Activated effector memory CD4-positive, alpha-beta T cell treated with Interleukin-2 at 50 U/mL for 16 hours (primary cell): ENCODE results near the gene TUT1.
"Not testable (repeated sequence)": the region's sequence is repeated elsewhere in the genome, so short reads cannot be mapped to it uniquely, and the experiment has no call there.

ENCODE experiments used
- DNase-seq: peaks from one replicate; pipeline ENCODE4 v3.0.0-alpha.2; 2020

Gene TUT1

DNA sequence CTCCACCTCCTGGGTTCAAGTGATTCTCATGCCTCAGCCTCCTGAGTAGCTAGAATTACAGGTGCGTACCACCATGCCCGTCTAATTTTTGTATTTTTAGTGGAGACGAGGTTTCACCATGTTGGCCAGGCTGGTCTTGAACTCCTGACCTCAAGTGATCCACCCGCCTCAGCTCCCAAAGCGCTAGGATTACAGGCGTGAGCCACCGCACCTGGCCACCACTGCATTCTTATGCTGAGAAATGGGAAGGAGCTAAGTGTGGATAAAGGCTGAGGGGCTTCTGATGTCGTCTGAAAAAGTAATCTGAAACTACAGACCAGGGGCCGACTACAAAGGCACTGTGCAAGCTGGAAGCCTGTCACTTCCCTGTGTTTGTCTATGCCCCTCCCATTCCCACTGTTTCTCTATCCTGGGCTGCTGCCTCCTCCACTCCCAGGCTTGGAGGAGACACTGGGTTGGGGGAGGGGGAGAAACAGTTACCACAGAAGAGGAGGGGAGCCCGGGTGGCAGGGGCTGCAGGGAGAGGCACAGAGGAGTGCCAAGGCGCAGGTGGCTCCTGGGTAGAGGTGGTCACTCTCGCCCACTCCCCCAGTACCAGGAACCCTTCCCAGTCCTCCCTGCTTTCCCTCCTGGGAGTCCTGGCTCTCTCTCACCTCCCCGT lies 13.3 kb upstream of the TUT1 start:
- DNase-seq, result no peak

DNA sequence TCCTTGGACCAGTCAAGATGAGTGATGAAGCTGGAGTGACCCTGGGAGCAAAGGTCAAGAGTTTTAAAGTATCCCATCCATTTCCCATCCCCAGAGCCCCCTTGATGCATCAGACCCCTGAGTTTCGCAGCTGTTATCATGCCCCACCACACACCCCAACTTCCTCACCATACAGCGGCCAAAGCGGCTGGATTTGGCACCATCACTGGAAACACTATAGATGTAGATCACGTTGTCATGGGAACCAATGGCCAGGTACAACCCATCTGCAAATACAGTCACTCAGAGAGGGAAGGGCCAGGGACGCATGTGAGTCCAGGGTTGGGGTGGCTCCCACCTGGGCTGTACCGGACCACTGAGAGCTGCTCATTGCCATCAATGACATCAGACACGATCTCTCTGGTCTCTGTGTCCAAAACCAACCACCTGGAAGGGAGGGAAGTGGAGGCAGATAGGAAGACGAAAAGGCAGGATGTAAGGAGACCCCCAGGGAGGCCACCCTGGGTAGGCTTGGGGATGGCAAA lies 12.5 kb upstream of the TUT1 start:
- no peak for DNase-seq

DNA sequence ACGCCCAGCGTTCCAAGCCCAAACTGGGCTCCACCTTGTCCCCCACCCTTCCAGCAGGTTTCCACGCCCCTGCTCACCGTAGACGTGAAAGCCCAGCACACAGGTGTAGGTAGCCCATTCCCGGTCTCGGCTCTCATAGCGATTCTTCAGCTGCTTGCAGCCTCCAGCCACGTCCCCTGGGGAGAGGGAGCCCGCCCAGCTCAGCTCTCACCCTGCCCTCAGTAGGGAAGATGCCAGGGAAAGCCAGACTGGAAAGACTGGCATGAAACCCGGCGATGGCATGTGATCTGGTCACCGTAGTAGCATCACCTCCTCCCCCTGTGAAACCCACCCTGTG lies 11.7 kb upstream of the TUT1 start:
- no peak for DNase-seq

DNA sequence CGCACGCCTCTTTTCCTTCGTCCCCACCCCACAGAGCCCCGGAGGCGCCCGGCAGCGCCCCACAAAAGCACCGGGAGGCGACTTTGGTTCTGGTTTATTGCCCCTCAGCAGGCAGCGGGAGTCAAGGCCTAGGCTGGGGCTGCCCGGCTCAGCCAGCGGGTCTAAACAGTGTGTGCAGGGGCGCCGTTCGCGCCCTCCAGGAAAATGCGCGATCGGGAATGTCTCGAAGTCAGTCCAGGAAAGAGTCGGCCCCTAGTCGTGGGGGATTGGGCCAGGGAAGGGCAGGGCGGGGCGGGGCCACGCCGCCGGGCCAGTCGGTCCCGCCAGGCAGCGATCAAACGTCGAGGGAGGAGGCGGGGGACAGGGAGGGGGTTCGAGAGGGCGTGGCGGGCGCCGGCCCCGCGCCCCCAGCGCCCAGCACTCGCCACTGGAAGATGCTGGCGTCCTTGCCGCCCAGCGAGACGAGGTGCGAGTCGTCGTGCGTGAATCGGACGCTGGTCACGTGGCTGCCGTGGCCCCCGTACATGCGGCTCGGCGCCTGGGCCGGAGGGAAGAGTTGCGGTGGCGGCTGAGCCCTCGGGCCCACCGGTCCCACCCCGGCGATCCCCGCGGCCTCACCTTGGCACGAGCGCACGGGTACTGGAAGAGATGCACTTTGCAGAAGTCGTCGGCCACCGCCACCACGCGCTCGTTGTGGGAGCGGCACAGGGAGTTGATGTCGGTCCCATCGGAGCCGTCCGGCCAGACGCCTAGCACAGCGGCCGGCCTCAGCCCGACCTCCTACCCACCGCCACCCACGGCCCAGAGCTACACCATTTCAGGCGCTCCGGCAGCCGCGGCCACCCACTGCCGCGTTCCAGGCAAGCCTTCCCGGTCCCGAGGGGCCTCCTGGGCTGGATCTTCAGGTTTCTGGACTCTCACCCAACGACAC lies 11.1 kb upstream of the TUT1 start:
- no peak for DNase-seq

DNA sequence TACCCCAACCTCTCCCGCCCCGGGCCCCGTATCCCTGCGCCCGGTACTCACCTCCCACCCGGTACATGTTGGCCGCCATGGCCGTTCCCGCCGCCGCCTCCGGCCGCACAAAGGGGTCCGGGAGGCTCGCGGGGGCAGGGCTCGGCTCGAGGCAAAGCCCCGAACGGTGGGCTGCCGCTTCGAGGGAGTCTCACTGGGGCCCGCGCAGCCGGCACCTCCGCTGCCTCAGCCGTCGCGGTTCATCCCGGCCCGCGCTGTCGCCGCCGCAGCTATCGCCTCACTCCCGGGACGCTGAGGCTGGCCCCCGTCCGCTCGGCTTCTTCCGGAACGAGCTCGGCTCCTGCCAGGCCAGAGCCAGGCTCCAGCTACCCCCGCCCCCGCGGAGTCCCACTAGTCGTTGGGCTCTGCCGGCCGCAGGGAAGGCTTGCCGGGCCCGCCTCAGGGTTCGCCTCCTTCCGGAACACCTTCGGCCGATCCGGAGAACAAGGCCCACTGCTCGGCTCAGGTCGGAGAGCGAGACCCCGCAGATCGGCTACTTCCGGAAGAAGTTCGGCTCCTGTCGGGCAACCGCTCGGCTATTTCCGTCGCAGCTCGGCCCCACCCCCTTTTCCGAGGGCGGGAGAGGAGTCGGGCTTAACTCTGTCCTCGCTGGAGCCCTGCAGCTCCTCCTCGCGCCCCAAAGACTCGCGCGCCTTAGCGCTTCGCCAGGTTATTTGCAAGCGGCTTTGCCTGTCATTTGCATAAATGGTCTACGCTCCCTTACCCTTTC lies 10.2 kb upstream of the TUT1 start, which contains the start of gene MTA2:
TSS of gene MTA2 (minus strand) at position 494 of the 769 bp plus-strand sequence. CDS start at position 79, 415 bp downstream.
- peak; percentile 99 for DNase-seq

DNA sequence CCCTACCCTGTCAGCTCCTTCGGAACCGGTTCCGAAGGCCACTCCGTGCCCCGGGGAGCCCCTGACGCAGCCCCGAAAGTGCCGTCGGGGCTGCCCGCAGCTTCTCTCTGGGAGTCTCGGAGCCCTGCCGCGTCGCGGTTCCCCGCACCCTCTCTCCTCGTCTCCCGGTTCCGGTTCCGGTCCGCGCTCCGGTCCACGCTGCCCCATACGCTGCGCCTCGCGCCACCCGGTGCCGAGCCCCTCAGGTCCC lies 9.7 kb upstream of the TUT1 start:
- peak; percentile 34 for DNase-seq

DNA sequence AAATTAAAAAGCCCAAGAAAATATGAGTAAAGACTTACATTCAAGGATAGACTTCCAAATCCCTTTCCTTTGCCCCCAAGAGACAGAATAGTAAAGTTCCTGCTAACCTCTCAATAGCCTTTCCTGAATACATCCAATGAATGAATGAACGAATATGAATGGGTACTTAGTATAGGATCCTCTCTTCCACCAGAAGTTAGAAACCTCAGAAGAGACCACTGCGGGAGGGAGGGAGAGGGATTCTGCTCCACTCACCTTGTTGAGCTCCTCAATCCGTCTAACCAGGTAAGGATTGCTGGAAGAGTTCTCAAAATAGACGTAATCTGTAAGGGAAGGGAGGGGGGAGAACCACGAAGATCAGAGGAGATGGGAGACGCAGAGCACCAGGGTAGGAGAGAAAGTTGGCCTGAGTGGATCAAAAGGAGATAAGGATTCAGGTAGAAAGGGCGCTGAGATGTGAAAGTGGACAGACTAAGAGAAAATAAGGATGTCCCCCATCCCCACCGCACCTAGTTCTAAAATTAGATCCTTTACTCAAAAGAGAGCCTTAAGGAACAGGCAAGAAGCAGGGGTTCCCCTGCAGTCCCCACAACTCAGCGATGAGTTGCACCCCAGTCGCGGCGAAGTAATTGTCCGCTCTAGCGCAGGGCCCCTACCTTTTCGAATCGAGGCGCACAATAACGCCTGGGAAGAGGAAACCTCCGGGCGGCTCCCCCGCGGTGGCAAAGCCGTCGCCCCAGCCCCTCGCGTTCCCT lies 9.2 kb upstream of the TUT1 start:
- DNase-seq, result peak; percentile 26

DNA sequence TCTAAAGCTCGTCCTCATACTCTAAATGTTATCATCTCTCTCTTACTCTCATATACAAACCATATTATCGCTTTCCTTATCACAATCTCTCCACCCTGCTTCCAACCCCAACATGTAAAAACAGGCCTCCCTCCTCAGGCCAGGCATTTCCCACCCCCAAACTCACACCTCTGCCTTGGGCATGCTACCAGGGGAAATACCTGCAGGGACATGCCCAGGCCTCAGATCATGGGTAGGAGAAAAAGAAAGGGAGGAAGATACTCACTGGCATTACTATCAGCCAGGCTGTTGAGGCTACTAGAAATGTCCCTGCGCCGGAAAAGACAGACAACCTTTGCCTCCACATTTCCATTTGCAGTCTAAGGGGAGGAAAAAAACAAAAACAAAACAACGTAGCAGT lies 8.6 kb upstream of the TUT1 start:
- no peak for DNase-seq

DNA sequence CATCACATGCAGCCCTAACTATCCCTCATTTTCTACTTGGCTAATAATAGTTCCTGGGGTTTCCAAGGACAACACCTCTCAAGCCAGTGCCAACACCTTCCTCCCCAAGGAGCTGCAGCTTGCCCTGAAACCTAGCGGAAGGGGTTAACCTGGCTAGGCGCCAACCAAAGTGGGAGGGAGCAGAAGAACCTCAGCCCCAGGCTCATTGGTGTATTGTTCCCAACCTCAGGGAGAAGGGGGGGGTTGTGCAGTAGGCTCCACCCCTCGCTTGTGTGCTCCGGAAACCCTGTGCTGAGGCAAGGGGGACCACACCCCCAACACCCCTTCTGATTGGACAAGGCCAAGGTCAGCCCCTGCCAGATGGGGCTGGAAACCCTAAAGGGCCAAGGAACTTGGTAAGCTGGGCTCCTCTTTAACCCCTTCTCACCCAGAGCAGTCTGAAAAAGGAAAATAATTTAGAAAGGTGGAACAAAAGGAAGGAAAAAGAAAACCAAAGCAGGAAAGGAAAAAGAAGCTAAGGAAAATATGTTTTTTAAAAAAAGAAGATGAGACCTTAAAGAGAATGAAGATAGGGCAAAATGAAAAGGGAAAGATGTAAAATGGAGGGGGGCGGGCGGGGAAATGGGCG lies 7.9 kb upstream of the TUT1 start:
- DNase-seq, result peak; percentile 95

DNA sequence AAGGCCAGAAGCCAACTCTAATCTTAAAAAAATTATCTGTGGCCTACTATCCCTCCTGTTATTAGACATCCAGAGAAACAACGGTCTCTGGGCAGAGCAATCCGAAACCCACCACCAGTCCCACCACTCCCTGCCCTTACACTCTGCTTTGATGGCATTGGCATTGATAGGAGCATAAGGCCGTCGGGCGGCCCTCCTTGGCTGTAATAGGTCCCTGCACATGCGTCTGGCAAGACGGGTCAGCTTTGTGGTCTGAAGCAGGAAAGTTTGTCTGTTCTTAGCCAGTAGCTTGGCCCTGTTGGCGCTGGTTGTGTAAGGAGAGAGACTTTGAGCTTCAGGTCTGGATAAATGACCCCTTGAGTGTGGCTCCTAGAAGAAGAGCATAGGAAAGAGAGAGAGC lies 3.8 kb upstream of the TUT1 start:
- no peak for DNase-seq

DNA sequence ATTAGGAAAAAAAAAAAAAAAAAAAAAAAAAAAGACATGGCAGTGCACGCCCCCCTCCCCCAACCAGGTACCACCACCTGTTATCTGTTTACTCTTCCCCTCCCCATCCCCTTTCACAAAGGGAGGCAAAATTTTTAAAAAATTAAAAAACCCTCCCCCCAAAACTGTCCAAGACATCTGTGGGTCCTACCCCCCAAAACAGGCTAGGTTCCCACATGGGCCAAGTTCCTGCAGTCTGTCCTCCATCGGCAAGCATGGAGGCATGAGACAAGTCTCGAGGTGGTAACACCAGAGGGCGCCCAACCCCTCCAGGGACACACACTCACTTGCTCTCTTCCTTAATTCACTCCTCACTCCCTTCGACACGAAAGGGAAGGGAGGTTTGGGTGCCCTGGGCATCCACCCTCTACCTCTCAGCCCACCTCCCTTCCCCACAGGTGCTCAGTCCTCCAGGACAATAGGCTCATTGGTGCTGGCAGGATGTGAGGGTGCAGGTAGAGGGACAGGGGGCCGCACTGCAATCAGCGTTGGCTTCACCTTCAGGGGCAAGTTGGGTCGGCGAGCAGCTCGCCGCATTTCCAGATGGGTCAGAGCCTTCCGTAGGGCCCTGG lies 2.2 kb upstream of the TUT1 start:
- peak; percentile 66 for DNase-seq

DNA sequence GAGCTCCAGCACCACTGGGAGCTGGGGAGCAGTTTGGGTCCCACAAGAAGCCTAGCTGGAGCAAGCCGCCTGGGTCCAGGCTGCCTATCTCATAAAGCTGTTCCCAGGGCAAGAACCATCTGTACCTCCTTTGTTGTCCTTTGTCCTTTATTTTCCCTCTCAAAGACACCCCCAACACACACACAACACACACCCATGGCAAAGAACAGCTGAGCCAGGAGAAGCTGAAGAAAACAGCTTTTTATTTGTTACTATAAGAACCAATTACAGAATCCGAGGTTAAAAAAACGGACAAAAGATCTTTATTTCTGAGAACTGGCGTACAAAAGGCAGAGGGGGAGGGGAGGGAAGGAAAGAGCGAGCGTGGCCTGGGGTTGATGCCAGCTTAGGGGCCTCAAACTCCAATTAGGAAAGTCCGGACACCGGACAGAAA lies 1.7 kb upstream of the TUT1 start:
- no peak for DNase-seq

DNA sequence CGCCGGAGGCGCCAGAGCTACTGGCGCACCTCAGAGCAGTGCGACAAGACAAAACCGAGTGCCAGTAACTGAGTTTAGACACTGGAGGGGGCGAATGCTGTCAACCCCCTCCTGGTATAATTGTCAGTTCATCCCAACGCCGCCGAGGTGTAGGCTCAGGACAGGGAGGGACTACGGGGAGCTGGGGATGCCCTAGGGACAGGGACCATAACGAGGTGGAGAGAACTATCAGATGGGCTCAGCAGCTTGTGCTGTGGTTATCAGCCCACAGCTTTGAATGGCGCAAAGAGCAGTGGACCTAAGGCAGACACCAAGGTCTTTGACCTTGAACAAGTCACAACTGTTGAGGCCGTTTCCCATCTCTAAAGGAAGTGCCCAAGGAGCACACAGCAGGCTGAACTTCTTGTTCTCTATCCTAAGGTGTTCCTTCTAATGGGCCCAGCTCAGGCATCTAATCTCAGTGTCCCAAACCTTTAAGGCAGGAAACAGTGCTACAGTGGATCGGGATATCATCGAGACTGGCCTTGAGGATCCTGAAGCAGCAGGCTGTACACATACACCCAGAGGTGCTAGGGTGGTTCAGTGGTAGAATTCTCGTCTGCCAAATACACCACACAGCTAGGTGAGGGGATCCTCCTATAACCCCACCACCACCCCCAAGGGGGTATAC lies 958 bp upstream of the TUT1 start:
- DNase-seq, result no peak

DNA sequence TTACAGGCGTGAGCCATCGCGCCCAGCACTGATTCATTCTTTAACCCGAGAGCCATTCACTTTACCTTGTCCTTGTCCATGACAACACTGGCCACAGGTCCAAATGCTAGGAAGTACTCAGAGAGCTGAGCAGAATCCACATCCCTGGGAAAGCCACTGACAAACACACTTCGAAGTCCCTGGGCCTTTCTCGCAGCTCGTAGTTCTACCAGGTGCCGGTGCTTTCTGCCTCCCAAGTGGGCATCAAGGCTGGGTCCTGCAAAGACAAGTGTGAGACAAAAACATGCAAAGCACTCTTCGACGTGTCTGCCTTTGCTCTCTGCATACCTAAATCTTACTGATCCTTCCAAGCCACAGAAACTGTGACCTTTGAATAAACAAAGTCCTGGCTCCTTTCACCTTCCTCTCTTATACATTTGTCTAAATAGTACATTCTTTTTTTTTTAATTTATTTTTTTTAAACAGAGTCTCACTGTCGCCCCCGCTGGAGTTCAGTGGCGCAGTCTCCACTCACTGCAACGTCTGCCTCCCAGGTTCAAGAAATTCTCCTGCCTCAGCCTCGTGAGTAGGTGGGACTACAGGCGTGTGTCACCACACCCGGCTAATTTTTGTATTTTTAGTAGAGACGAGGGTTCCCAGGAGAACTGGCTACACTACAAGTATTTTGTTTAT lies 2.2 kb downstream of the TUT1 start:
- no peak for DNase-seq

DNA sequence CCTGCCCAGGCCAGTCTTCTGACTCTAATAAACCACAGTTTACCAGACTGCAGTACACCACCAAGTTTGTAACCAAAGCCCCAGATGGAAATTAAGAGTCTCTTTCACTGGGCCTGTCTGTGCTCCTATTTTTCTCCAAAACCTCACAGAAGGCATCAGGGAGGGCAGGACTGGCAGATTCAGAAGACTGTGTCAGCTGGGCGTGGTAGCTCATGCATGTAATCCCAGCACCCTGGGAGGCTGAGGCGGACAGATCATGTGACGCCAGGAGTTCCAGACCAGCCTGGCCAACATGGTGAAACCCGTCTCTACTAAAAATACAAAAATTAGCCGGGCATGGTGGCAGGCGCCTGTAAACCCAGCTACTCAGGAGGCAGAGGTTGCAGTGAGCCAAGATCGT lies 6.0 kb downstream of the TUT1 start:
- DNase-seq, result not testable (repeated sequence)

DNA sequence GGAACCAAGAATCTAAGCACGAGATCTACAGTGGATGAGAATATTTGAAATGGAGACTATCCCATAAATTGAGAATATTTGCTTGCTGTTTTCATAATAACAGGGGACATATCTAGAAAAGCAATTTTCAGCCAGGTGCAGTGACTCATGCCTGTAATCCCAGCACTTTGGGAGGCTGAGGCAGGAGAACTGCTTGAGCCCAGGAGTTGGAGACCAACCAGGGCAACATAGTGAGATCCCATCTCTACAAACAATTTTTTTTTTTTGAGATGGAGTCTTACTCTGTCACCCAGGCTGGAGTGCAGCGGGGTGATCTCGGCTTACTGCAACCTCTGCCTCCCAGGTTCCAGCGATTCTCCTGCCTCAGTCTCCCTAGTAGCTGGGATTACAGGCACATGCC lies 9.6 kb downstream of the TUT1 start:
- not testable (repeated sequence) for DNase-seq

DNA sequence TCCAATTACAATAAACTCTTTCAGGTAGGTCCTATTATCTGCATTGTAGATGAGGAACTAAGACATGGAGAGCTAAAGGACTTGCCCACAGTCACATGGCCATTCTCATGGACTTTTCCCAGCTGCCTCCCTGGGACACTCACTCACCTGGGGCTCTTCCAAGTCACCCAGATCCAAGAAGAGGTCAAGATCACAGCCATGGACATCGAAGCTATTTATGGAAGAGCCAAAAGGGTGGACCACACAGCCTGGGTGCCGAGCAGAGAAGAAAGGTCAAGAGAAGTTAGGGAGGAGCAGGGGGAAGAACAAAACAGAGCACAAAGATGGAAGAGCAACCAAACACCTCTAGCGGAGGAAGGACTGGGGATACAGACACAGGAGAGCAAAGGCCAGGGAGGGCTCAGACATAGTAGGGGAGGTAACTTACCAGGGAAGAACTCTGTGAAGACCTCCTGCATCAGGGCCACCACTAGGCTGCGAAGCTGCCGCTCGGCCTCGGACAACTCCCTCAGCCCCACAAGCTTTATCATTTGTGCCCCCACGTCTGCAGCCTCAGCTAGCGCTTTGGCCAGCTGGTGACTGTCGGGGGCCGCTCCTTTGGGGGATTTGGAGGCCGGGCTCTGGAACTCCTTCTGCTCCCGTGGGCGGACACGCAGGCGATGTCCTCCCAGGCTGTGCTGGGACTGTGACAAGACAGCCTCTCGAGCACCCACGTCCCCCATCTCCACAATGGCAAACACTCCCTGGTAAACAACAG lies 10.2 kb downstream of the TUT1 start:
- DNase-seq, result no peak

DNA sequence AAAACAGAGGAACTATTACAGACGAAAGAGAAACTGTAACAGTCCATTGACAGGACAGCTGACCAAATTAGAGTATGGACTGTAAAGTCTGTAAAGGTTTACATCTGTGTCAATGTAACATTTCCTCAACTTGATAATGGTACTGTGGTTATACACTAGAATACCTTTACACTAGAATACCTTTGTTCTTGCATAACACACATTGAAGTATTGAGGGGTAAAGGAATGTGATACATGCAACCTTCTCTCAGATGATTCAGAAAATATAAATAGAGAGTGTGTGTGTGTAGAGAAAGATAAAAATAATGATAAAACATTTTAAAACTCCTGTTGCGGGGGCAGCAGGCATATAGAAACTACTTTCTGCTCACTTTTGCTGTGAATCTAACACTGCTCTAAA lies 12.1 kb downstream of the TUT1 start:
- DNase-seq, result no peak

DNA sequence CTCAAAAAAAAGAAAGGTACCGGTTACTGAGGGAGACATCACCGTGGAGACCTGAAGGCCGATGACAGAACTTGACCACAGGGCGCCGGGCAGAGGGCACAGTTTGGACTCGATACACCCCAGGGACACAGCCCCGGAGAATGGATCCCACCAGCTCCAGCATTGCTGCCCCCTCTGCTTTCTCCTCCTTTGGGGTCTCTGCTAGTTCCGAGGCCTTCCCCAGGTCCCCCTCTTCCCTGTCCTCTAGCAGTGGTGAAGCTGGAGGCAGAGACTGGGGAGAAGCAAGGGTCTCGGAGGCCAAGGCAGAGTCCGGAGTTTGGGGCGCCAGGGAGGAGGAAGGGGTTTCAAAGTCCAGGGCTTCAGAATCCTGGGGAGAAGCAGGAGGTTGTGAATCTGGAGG lies 12.8 kb downstream of the TUT1 start:
- no peak for DNase-seq
